Endothelial cell (in vitro differentiated cells): Measurements from ENCODE around the gene HADH. TPM values are rescaled to one million over a fixed set of nuclear protein-coding genes. Genes with fewer than 3 reads are reported as not detected.
A peak's percentile ranks its signal among the peaks of the same experiment; 100 is the strongest.

Experiments used
- DNase-seq: peaks from one replicate; pipeline ENCODE4 v3.0.0; 2021; ENCODE audit warnings: low spot score
- H3K27ac Mint-ChIP-seq: one replicate; pipeline ENCODE4 v1.8.0; 2021; ENCODE audit warnings: mixed read lengths, inconsistent platforms; ENCODE audit not compliant: unreplicated experiment
- H3K27me3 Mint-ChIP-seq: one replicate; pipeline ENCODE4 v1.8.0; 2021; ENCODE audit warnings: mild to moderate bottlenecking, moderate library complexity, mixed read lengths, inconsistent platforms; ENCODE audit not compliant: unreplicated experiment
- H3K36me3 Mint-ChIP-seq: one replicate; pipeline ENCODE4 v1.8.0; 2021; ENCODE audit warnings: mild to moderate bottlenecking, low read depth, mixed read lengths, inconsistent platforms; ENCODE audit not compliant: unreplicated experiment
- H3K4me1 Mint-ChIP-seq: one replicate; pipeline ENCODE4 v1.8.0; 2021; ENCODE audit warnings: mild to moderate bottlenecking, mixed read lengths, inconsistent platforms; ENCODE audit not compliant: unreplicated experiment
- H3K4me3 Mint-ChIP-seq: one replicate; pipeline ENCODE4 v1.8.0; 2021; ENCODE audit warnings: mild to moderate bottlenecking, mixed read lengths, inconsistent platforms; ENCODE audit not compliant: unreplicated experiment
- H3K9me3 Mint-ChIP-seq: one replicate; pipeline ENCODE4 v1.8.0; 2021; ENCODE audit warnings: mixed read lengths, inconsistent platforms; ENCODE audit not compliant: unreplicated experiment
- CTCF ChIP-seq: fragments of 200-600 bp; sonication (generic); IDR thresholded peaks from one replicate; pipeline ENCODE4 v1.5.0; 2021; ENCODE audit warnings: antibody characterized with exemption; ENCODE audit not compliant: unreplicated experiment
- total RNA-seq: library from RNA; stranded (reverse); fragmentation: NEBNext Ultra II Directional; extraction: Animal tissue kit (Norgen Biotek cat#: 25700); gene quantifications from one replicate; pipeline ENCODE4 v1.2.1, GENCODE V29; 2021; ENCODE audit not compliant: unreplicated experiment

HADH gene
- total RNA-seq, 1 donor from 2014 or later, result 26.6 TPM

- no peak for TF ChIP-seq CTCF
- DNase-seq, result peak; percentile 14
- H3K27ac Mint-ChIP-seq, result no peak overlapping the region
- no peaks in the 10 kb centered on the region for H3K27me3 Mint-ChIP-seq
- no peaks in the 10 kb centered on the region for H3K36me3 Mint-ChIP-seq
- no peaks in the 10 kb centered on the region for H3K9me3 Mint-ChIP-seq
- peaks cover 21% of the 10 kb centered on the region for H3K4me1 Mint-ChIP-seq
- no peak overlapping the region for H3K4me3 Mint-ChIP-seq
Observed at GRCh38 chr4:108060164-108060563, 70.5 kb downstream of the HADH start.

GRCh38 chr4:108060686-108061321 lies 71.1 kb downstream of the HADH start:
- Mint-ChIP-seq H3K4me3 (no peak overlapping the region), H3K36me3 (no peaks in the 10 kb centered on the region), H3K27ac (no peak overlapping the region), H3K4me1 (peaks cover 18% of the 10 kb centered on the region), H3K9me3 (no peaks in the 10 kb centered on the region), H3K27me3 (no peaks in the 10 kb centered on the region)
- TF ChIP-seq CTCF, result no peak
- no peak for DNase-seq

DNA sequence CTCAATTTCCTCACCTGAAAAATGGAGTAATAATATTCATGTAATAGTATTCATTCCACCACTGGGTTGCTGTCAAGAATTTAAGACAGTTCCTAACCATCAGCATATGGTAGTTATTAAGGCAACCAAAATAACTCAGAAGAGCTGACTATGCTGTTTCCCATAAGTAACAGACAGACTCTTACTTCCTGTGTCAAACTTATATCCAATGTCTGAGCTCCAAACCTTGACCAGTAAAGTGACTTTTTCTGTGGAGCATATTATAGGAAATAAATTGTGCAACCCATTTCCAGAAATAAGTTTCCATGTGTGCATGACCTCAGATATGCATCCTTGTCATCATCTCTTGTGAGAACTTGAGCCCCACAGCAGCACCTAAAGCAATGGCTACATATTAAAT lies 78.8 kb downstream of the HADH start:
- H3K4me1 Mint-ChIP-seq, result no peaks in the 10 kb centered on the region
- peaks cover 3% of the 10 kb centered on the region for H3K36me3 Mint-ChIP-seq
- H3K9me3 Mint-ChIP-seq, result no peaks in the 10 kb centered on the region
- no peak for DNase-seq
- H3K4me3 Mint-ChIP-seq, result no peak overlapping the region
- no peak for TF ChIP-seq CTCF
- H3K27ac Mint-ChIP-seq, result no peak overlapping the region
- H3K27me3 Mint-ChIP-seq, result peaks cover 2% of the 10 kb centered on the region

- H3K36me3 Mint-ChIP-seq, result peaks cover 3% of the 10 kb centered on the region
- DNase-seq, result no peak
- H3K9me3 Mint-ChIP-seq, result no peaks in the 10 kb centered on the region
- no peak overlapping the region for H3K27ac Mint-ChIP-seq
- no peaks in the 10 kb centered on the region for H3K4me1 Mint-ChIP-seq
- H3K4me3 Mint-ChIP-seq, result no peak overlapping the region
- no peak for TF ChIP-seq CTCF
- peaks cover 2% of the 10 kb centered on the region for H3K27me3 Mint-ChIP-seq
Observed at GRCh38 chr4:108070775-108071174, 81.1 kb downstream of the HADH start.

- DNase-seq, result no peak
- Mint-ChIP-seq H3K9me3 (no peaks in the 10 kb centered on the region), H3K27me3 (peaks cover 2% of the 10 kb centered on the region), H3K4me3 (no peak overlapping the region), H3K36me3 (peaks cover 3% of the 10 kb centered on the region), H3K27ac (no peak overlapping the region), H3K4me1 (no peaks in the 10 kb centered on the region)
- TF ChIP-seq CTCF, result no peak
Observed at GRCh38 chr4:108072300-108072699, 82.6 kb downstream of the HADH start.
